Stimulated activated CD4-positive, alpha-beta T cell treated with anti-CD3 and anti-CD28 coated beads, TNF-alpha, amount 100 ng/mL, for 1 hour (primary cell): ENCODE data around the gene CCDC14.
"Not testable (repeated sequence)": the region's sequence is repeated elsewhere in the genome, so short reads cannot be mapped to it uniquely, and the experiment has no call there.

Experiments used
- DNase-seq, 3 donors: peaks; one replicate each; pipeline ENCODE4 v3.0.0-alpha.2; 2020; ENCODE audit warnings: low read depth in 3 of 3, low spot score in 1 of 3

The CCDC14 gene, protein sequence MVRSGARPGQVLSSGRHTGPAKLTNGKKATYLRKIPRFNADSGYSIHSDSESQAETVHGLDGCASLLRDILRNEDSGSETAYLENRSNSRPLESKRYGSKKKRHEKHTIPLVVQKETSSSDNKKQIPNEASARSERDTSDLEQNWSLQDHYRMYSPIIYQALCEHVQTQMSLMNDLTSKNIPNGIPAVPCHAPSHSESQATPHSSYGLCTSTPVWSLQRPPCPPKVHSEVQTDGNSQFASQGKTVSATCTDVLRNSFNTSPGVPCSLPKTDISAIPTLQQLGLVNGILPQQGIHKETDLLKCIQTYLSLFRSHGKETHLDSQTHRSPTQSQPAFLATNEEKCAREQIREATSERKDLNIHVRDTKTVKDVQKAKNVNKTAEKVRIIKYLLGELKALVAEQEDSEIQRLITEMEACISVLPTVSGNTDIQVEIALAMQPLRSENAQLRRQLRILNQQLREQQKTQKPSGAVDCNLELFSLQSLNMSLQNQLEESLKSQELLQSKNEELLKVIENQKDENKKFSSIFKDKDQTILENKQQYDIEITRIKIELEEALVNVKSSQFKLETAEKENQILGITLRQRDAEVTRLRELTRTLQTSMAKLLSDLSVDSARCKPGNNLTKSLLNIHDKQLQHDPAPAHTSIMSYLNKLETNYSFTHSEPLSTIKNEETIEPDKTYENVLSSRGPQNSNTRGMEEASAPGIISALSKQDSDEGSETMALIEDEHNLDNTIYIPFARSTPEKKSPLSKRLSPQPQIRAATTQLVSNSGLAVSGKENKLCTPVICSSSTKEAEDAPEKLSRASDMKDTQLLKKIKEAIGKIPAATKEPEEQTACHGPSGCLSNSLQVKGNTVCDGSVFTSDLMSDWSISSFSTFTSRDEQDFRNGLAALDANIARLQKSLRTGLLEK

DNA sequence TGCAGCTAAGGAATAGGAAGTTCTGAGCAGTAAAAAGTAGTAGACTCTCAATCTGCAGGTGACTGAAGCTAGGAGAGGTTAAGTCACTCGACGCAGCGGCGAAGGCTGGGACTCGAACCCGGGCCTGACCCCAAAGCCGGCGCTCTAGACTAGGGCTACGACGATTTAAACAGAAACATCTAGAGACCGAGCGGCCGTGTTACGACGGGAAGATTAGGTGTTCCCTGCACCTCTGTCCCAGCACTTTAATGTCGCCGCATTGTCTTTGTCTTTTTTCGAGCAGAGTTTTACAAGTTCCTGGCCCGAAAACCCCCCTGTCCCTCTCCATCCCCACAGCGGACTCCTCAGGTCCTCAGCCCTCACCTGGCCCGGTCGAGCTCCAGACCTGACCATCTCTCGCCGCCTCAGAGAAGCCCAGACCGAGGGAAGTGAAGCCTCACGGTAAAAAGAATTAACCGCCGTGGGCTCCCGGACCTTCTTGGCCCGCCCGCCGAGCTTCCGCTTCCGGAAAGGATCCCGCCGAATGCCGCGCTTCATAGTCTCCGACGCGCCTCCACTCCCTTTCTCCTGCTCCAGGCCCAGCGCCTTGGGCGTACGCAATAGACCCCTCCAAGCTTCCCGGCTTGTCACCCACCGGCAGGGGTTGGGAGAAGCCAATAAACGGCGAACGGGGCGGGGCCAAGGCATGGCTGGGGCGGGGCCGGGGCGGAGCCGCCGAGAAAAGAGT, at the start of gene CCDC14:
CCDC14 (minus strand) TSS at position 449 of the 727 bp plus-strand sequence; CDS start at position 393, 56 bp downstream.
- DNase-seq = peak; percentile 11 to 70 (median 37)

GRCh38 chr3:124008321-124008720, 47.3 kb upstream of the CCDC14 start:
- DNase-seq = not testable (repeated sequence)

GRCh38 chr3:124007186-124007585, 46.2 kb upstream of the CCDC14 start:
- no peak for DNase-seq

GRCh38 chr3:124002405-124003079, 41.5 kb upstream of the CCDC14 start:
- DNase-seq = not testable (repeated sequence)

DNA sequence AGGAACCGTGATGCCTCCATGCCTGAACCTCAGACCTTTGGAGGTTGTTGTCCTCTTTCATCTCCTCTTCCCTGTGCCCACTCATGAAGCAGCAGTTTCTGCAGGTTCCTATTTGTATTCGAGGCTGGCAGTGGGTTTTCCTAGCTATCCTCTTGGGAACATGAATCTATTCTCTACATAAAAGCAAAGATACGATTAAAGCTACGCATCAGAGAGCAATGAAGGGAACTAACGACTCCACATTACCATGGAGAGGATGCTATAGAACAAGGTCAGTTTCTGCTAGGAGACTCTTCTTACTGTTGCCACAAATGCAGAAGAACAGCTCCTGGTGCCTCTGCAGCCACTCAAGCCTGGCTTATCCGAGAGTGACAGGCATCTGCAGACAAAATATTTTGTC, 40.3 kb upstream of the CCDC14 start:
- DNase-seq = not testable (repeated sequence)

- no peak for DNase-seq
These were observed 36.5 kb upstream of the CCDC14 start for GRCh38 chr3:123997543-123997942.

DNA sequence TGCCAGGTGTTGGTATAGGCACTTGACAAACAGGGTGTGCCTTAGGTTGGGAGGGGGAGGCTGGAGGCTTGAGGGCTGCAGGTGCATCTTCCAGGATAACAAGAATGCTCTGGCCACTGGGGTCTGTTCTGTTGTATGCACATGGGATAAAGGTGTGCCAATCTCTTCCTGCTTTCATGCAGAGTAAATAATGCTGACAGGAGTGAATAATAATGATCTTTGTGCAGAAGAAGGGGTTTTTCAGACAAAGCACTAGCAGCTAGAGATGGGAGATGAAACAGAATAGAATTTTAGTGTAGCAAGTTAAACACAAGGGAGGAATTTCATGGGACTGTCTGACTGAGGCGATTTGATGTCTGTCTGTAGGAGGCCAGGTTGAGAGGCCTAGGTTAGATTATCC, 32.8 kb upstream of the CCDC14 start:
- DNase-seq = no peak

DNA sequence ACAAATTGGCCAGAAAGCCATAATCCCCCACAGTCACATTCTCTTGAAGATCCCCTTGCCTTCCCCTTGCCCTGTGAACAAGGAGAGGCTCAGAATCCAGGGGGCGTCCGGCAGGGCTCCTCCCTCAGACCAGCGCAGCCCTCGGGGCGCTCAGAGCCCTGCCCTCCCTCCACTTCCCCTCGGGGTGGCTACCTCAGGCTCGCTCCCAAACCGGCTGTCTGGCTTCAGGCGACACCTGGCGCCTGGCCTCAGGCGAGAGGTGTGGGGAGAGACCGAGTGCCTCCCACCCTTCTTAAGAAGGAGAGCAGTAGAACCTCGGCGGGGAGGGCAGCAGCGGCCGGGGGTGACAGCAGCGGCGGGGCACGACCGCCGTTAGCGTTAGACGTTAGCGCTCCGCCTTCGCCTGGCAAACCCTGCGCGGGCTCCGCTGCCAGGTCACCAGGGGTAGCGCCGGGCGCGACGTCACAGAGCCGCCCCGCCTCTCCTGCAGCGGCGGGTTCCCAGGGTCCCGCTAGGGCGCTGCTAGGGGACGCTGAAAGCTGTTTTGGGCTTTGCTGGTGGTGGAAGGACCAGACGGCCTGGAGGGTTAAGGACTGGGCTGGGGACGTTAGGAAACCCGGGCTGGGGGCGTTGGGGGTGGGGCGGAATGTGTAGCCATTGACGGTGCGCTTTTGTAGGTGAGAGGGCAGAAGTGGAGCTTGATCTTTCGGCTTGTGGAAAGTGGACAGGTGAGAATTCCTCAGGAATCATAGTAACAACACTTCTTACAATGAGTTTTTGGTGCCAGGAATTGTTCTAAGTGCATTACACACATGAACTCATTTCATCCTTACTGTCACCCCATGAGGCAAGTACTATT, 30.9 kb upstream of the CCDC14 start, which contains the start of gene ROPN1:
ROPN1 (minus strand) TSS at position 395 of the 859 bp plus-strand sequence. CDS start 11,643 bp downstream, outside the sequence.
- DNase-seq = not testable (repeated sequence)

GRCh38 chr3:123986427-123986826, 25.4 kb upstream of the CCDC14 start:
- DNase-seq = no peak

- DNase-seq = no peak
These were observed 23.9 kb upstream of the CCDC14 start for GRCh38 chr3:123984957-123985356.

DNA sequence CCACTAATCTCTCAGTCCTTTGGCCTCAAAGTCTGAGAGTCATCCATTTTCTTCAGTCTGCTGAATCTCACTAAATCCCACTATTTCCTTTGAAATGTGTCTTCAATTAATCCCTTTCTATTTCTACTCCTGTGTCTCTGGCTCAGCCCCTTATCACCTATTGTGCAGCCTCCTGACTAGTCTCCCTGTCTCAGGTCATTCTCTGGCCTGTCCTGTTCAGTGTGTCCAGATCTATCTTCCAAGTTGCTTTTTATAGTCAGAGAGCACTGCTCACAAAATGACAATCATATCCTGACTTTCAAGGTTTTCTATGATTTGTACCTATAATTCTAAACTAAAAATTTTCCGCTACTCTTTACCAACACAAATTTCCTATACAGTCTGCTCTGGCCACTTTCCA, 23.3 kb upstream of the CCDC14 start:
- no peak for DNase-seq

DNA sequence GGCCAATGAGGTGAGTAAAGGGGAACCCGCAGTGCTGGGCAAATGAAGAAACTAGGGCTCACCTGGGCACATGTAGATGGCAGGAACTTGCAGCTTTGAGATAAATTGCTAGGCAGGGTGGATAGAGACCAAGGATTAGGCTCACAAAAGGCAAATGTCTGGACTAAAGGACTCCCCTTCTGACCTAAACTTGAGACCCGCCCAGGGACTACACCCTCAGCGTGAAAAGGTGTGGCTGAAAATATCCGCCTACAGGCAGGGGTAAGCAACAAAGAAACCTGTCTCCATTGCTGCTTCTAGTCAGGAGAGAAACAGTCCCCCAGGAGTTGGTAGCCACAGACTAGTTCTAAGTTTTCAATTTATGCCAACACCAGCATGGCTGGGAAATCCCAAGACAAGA, 20.3 kb upstream of the CCDC14 start:
- DNase-seq = not testable (repeated sequence)

DNA sequence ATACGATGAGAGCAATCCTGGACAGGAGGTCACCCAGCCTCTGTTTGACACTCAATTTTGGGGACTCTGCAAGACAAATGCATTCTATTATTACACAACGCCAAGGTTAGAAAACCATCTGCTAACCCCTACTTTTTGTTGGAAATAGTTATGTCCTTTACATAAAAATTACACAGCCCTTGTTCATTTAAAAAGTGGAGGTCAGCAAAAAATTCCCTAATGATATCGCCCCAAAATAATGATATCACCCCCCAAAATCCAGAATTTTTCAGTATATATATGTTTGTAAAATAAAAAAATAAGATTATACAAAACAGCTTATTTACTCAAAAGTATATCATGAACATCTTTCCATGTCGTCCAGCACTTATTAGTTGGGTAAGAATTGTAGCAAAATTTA, 19.5 kb upstream of the CCDC14 start:
- no peak for DNase-seq

DNA sequence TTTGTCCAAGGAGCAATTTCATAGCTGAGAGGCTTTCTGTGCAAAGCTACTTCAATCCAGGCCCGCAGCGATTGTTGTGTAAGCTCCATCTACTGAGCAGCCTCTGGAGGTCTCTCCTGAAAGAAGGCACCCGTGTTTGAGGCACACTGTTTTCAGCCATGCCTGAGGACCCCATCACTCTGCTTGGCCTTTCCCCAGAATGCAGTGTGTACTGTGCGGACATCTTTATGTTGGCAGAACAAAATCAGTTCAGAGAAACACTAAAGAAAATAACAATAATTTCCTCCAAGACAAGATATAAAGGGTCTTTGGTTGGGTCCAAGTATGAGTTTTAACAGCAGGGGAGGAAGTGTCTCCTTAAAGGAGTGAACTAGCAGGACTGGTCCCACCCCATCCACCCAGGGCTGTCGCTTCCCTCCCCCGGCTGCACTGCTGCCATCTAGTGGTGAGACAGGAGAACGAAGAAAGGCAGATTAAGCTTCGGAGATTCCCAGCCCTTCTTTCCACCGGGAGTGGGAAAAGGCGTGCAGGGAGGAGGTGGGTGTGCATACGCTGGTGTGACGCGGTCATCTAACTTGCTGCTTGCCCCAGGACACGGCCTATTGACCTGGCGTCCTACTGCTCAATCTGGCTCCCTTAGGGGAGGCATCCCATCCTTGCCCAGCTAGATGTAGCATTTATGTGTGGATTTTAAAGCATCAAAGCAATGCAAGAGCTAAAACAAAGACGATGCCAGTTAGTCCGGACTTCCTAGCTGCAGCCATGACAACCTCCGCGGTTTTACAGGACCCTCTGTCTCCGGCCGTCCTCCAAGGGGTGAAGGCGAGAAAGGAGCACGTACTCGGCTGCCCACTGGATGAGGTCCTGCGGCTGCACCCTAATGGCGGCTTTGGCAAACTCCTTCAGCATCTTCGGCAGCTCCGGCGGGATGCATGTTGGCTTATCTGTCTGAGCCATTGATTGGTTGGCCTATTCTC, 18.8 kb upstream of the CCDC14 start:
- DNase-seq = not testable (repeated sequence)

DNA sequence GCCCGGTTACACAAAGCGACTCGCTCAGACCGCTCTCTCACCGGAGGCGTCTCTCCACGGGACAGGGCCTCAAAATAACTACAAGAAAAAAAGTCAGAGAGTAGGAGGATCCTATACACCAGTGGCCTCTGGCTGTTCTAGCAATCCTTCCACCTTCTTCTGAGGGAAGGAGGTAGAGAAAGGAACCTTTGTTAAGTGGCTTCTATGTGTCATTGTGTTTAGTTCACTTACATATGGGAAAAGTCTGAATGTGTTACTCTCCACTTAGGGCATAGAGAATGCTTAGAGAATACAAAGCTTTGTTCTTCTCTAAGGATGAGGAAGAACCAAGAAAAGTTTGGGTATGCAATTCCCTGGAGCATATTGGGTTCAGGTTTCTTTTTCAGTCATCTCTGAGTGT, 15.9 kb upstream of the CCDC14 start:
- DNase-seq = not testable (repeated sequence)

DNA sequence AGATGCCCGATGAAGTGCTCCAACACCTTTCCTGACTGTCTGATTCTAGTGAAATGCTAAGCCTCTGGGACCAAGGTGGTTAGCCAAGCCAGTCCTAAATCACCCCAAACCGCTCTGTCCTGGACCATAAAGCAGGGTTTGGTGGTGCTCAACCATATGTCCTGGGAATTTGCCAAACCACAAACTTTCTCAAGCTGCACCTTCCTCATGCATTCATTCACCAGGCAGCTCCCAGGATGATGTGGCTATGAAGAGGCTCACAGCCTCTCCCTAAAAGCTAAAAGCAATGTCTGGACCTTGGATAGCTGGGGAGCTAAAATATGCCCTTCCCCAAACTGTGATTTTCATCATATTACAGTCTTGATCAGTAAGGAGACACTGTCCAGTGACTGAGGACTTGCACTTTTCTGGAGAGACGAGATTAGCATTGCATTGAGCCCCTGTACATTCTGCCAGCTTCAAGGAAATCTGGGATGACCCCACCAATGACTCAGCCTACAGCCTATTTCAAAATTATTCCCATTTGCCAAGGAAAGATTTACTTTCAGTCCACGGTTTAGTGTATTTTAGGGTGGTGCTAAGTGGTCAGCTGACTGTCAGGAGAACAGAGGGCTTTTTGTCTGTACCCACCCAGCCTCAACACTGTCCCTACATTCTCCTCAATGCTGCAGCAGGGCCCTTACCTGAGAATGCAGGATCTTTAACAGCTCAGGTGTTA, 15.3 kb upstream of the CCDC14 start:
- DNase-seq = not testable (repeated sequence)

- not testable (repeated sequence) for DNase-seq
These were observed 14.0 kb upstream of the CCDC14 start for GRCh38 chr3:123975030-123975429.

DNA sequence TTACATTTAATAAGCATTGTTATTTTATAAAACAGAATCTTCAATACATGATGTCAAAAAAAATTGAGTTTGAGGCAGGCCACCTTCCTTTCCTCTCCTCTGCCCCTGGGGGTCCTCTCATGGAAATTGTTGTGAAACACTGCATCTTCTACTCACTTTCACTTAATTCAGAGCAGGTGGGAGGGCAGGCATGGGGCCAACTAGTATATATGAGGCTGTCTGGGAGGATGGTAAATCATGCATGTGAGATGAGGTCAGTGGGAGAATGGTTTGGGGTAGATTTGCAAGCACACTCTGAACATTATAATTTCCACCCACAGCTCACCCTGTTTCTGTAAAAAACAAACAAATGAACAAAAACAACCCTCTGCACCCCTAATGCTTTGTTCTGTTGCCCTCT, 10.4 kb upstream of the CCDC14 start:
- DNase-seq = no peak
